ENCODE data around the gene OAS2.

OAS2 gene

DNA sequence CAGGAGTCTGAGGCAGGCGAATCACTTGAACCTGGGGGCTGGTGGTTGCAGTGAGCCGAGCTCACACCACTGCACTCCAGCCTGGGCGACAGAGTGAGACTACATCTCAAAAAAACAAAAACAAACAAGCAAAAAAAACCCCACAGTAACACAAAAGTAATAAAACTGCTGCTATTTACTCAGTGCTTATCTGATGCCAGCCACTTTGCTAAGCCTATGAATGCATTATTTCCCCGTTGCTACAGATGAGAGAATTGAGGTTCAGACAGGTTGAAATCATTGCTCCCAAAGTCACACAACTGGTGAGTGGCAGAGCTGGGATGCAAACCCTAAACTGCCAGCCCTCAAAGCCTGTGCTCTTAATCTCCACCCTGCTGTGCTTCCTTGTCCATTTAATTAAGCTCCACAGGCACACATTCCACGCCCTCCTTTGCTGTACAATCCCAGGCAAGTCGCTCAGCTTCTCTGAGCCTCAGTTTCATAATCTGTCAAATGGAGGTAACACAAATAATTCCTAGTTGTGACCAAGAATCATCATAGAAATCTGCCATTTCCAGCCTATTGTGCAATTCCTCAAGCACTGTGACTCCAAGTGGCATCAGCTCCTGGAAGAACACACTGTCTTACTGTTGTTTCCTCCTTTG lies 45.7 kb upstream of the OAS2 start:
- H3K79me2 ChIP-seq (ENCODE audit: control insufficient read depth, insufficient read depth, low read length, poor library complexity), result no peaks in the 10 kb centered on the region
- no peak overlapping the region for H3K18ac ChIP-seq (ENCODE audit: low read length)
- H3K27me3 ChIP-seq (ENCODE audit: insufficient read depth, low read length), result no peaks in the 10 kb centered on the region
- H3K14ac ChIP-seq (ENCODE audit: low read length), result no peak overlapping the region
- no peak for DNase-seq
- H3K4me2 ChIP-seq (ENCODE audit: low read length), result no peak overlapping the region
- H2BK12ac ChIP-seq (ENCODE audit: low read length), result no peak overlapping the region
- no peaks in the 10 kb centered on the region for H3K4me1 ChIP-seq (ENCODE audit: control insufficient read depth in 1 of 2, insufficient read depth in 2 of 2, low read length in 2 of 2)
- H3K79me1 ChIP-seq (ENCODE audit: low read length), result no peaks in the 10 kb centered on the region
- H4K8ac ChIP-seq (ENCODE audit: low read depth, low read length), result no peak overlapping the region
- H3K9ac ChIP-seq (ENCODE audit: low read length), result no peak overlapping the region
- peaks cover 3% of the 10 kb centered on the region for H3K9me3 ChIP-seq (ENCODE audit: insufficient read depth, low read depth, low read length)
- H2AK5ac ChIP-seq (ENCODE audit: low read length), result no peak overlapping the region
- no peak overlapping the region for H3K4me3 ChIP-seq (ENCODE audit: low read depth, low read length)
- no peak overlapping the region for H4K91ac ChIP-seq (ENCODE audit: low read depth, low read length)
- no peak overlapping the region for H2BK5ac ChIP-seq (ENCODE audit: low read depth, low read length, poor library complexity)
- H3K23ac ChIP-seq (ENCODE audit: low read length), result no peak overlapping the region
- no peak overlapping the region for H2AFZ ChIP-seq (ENCODE audit: insufficient read depth, low read length, poor library complexity)
- no peak overlapping the region for H3K27ac ChIP-seq (ENCODE audit: low read depth, low read length)
- H3K36me3 ChIP-seq (ENCODE audit: control insufficient read depth in 1 of 2, insufficient read depth in 2 of 2, low read length in 2 of 2), result peaks cover 0 to 3% of the 10 kb centered on the region in 2 experiments
- no peak overlapping the region for H3K4ac ChIP-seq (ENCODE audit: low read depth, low read length)
- no peak overlapping the region for H4K12ac ChIP-seq (ENCODE audit: low read depth, low read length)
- no CpG with 5 or more reads among the region's 6 CpGs for WGBS (ENCODE audit: extremely low coverage, insufficient coverage, insufficient read length)
- H2BK120ac ChIP-seq (ENCODE audit: insufficient read depth, low read length, poor library complexity), result no peak overlapping the region

- H3K14ac ChIP-seq (ENCODE audit: low read length), result no peak overlapping the region
- H4K91ac ChIP-seq (ENCODE audit: low read depth, low read length), result no peak overlapping the region
- H3K4me1 ChIP-seq (ENCODE audit: control insufficient read depth in 1 of 2, insufficient read depth in 2 of 2, low read length in 2 of 2), result no peaks in the 10 kb centered on the region
- H3K4ac ChIP-seq (ENCODE audit: low read depth, low read length), result no peak overlapping the region
- H3K27ac ChIP-seq (ENCODE audit: low read depth, low read length), result no peak overlapping the region
- no peak for DNase-seq
- H3K4me3 ChIP-seq (ENCODE audit: low read depth, low read length), result no peak overlapping the region
- no peaks in the 10 kb centered on the region for H3K79me1 ChIP-seq (ENCODE audit: low read length)
- H3K4me2 ChIP-seq (ENCODE audit: low read length), result no peak overlapping the region
- no peak overlapping the region for H4K12ac ChIP-seq (ENCODE audit: low read depth, low read length)
- H2AK5ac ChIP-seq (ENCODE audit: low read length), result no peak overlapping the region
- no peak overlapping the region for H3K9ac ChIP-seq (ENCODE audit: low read length)
- peaks cover 0 to 3% of the 10 kb centered on the region in 2 experiments for H3K36me3 ChIP-seq (ENCODE audit: control insufficient read depth in 1 of 2, insufficient read depth in 2 of 2, low read length in 2 of 2)
- WGBS (ENCODE audit: extremely low coverage, insufficient coverage, insufficient read length), result no CpG with 5 or more reads among the region's 2 CpGs
- H3K18ac ChIP-seq (ENCODE audit: low read length), result no peak overlapping the region
- H2BK120ac ChIP-seq (ENCODE audit: insufficient read depth, low read length, poor library complexity), result no peak overlapping the region
- no peak overlapping the region for H3K23ac ChIP-seq (ENCODE audit: low read length)
- no peak overlapping the region for H2BK12ac ChIP-seq (ENCODE audit: low read length)
- H4K8ac ChIP-seq (ENCODE audit: low read depth, low read length), result no peak overlapping the region
- no peaks in the 10 kb centered on the region for H3K27me3 ChIP-seq (ENCODE audit: insufficient read depth, low read length)
- H3K9me3 ChIP-seq (ENCODE audit: insufficient read depth, low read depth, low read length), result peaks cover 3% of the 10 kb centered on the region
- no peak overlapping the region for H2AFZ ChIP-seq (ENCODE audit: insufficient read depth, low read length, poor library complexity)
- H2BK5ac ChIP-seq (ENCODE audit: low read depth, low read length, poor library complexity), result no peak overlapping the region
- H3K79me2 ChIP-seq (ENCODE audit: control insufficient read depth, insufficient read depth, low read length, poor library complexity), result no peaks in the 10 kb centered on the region
Observed at GRCh38 chr12:112933129-112933505, 45.2 kb upstream of the OAS2 start.

- H3K23ac ChIP-seq (ENCODE audit: low read length), result no peak overlapping the region
- H4K8ac ChIP-seq (ENCODE audit: low read depth, low read length), result no peak overlapping the region
- H3K14ac ChIP-seq (ENCODE audit: low read length), result no peak overlapping the region
- no peak overlapping the region for H2BK120ac ChIP-seq (ENCODE audit: insufficient read depth, low read length, poor library complexity)
- no peak overlapping the region for H2AK5ac ChIP-seq (ENCODE audit: low read length)
- no peaks in the 10 kb centered on the region for H3K79me2 ChIP-seq (ENCODE audit: control insufficient read depth, insufficient read depth, low read length, poor library complexity)
- H3K18ac ChIP-seq (ENCODE audit: low read length), result no peak overlapping the region
- no peaks in the 10 kb centered on the region for H3K79me1 ChIP-seq (ENCODE audit: low read length)
- no peak overlapping the region for H4K12ac ChIP-seq (ENCODE audit: low read depth, low read length)
- H2BK5ac ChIP-seq (ENCODE audit: low read depth, low read length, poor library complexity), result no peak overlapping the region
- no peaks in the 10 kb centered on the region for H3K9me3 ChIP-seq (ENCODE audit: insufficient read depth, low read depth, low read length)
- H3K27ac ChIP-seq (ENCODE audit: low read depth, low read length), result no peak overlapping the region
- no peak overlapping the region for H3K4me3 ChIP-seq (ENCODE audit: low read depth, low read length)
- no peak overlapping the region for H2BK12ac ChIP-seq (ENCODE audit: low read length)
- no peaks in the 10 kb centered on the region for H3K36me3 ChIP-seq (ENCODE audit: control insufficient read depth in 1 of 2, insufficient read depth in 2 of 2, low read length in 2 of 2)
- DNase-seq, result no peak
- peaks cover 4% of the 10 kb centered on the region for H3K27me3 ChIP-seq (ENCODE audit: insufficient read depth, low read length)
- no peak overlapping the region for H3K4ac ChIP-seq (ENCODE audit: low read depth, low read length)
- no peak overlapping the region for H4K91ac ChIP-seq (ENCODE audit: low read depth, low read length)
- H3K4me2 ChIP-seq (ENCODE audit: low read length), result no peak overlapping the region
- H3K4me1 ChIP-seq (ENCODE audit: control insufficient read depth in 1 of 2, insufficient read depth in 2 of 2, low read length in 2 of 2), result no peaks in the 10 kb centered on the region
- WGBS (ENCODE audit: extremely low coverage, insufficient coverage, insufficient read length), result no CpG with 5 or more reads among the region's 1 CpG
- H2AFZ ChIP-seq (ENCODE audit: insufficient read depth, low read length, poor library complexity), result no peak overlapping the region
- H3K9ac ChIP-seq (ENCODE audit: low read length), result no peak overlapping the region
Observed at GRCh38 chr12:112936264-112936663, 42.1 kb upstream of the OAS2 start.

DNA sequence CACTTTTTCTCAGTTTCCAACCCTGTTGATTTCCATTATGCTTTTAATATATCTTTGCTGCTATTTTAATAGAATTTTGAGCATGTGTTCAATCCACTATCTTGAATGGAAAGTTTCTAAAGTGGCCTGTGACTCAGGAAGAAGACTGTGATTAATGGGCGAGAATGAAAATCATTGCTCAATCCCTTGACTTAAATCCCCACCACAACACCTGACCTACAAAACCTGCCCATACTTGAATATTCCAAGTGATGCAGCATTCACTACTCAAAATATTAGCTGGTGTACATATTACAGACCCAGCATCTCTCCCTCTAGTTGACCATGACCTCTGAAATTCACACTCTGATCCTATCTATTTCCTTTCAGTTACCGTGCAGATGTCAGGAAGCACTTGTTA lies 41.4 kb upstream of the OAS2 start:
- WGBS (ENCODE audit: extremely low coverage, insufficient coverage, insufficient read length), result no CpG with 5 or more reads among the region's 2 CpGs

More for the DNA sequence above, 41.4 kb upstream of the OAS2 start:
- H3K9ac ChIP-seq (ENCODE audit: low read length), result no peak overlapping the region
- H3K18ac ChIP-seq (ENCODE audit: low read length), result no peak overlapping the region
- H3K79me2 ChIP-seq (ENCODE audit: control insufficient read depth, insufficient read depth, low read length, poor library complexity), result no peaks in the 10 kb centered on the region
- no peaks in the 10 kb centered on the region for H3K36me3 ChIP-seq (ENCODE audit: control insufficient read depth in 1 of 2, insufficient read depth in 2 of 2, low read length in 2 of 2)
- no peak overlapping the region for H3K14ac ChIP-seq (ENCODE audit: low read length)
- no peak overlapping the region for H2BK5ac ChIP-seq (ENCODE audit: low read depth, low read length, poor library complexity)
- H3K27ac ChIP-seq (ENCODE audit: low read depth, low read length), result no peak overlapping the region
- H4K91ac ChIP-seq (ENCODE audit: low read depth, low read length), result no peak overlapping the region
- H4K12ac ChIP-seq (ENCODE audit: low read depth, low read length), result no peak overlapping the region
- H3K27me3 ChIP-seq (ENCODE audit: insufficient read depth, low read length), result peaks cover 4% of the 10 kb centered on the region
- no peak overlapping the region for H2AFZ ChIP-seq (ENCODE audit: insufficient read depth, low read length, poor library complexity)
- no peak overlapping the region for H2AK5ac ChIP-seq (ENCODE audit: low read length)
- H3K23ac ChIP-seq (ENCODE audit: low read length), result no peak overlapping the region
- no peak overlapping the region for H4K8ac ChIP-seq (ENCODE audit: low read depth, low read length)
- H3K4me1 ChIP-seq (ENCODE audit: control insufficient read depth in 1 of 2, insufficient read depth in 2 of 2, low read length in 2 of 2), result no peaks in the 10 kb centered on the region
- no peak overlapping the region for H3K4me2 ChIP-seq (ENCODE audit: low read length)
- no peak overlapping the region for H2BK120ac ChIP-seq (ENCODE audit: insufficient read depth, low read length, poor library complexity)
- no peaks in the 10 kb centered on the region for H3K79me1 ChIP-seq (ENCODE audit: low read length)
- no peak overlapping the region for H3K4me3 ChIP-seq (ENCODE audit: low read depth, low read length)
- no peak overlapping the region for H3K4ac ChIP-seq (ENCODE audit: low read depth, low read length)
- H3K9me3 ChIP-seq (ENCODE audit: insufficient read depth, low read depth, low read length), result no peaks in the 10 kb centered on the region
- no peak overlapping the region for H2BK12ac ChIP-seq (ENCODE audit: low read length)
- DNase-seq, result no peak

Measured in trophoblast cell (in vitro differentiated cells and primary cell).